HepG2 (cell line): ENCODE data around the gene ARL5C. TPM values are rescaled to one million over a fixed set of nuclear protein-coding genes. Genes with fewer than 3 reads are reported as not detected.

ENCODE experiments used
- CHD2 ChIP-seq: IDR thresholded peaks from 2 replicates; pipeline ENCODE4 v1.6.1; 2011; ENCODE audit warnings: low read depth, low read length, improper control_type of control experiment
- GMEB2 ChIP-seq: IDR thresholded peaks from 2 replicates; pipeline ENCODE4 v1.6.1; 2016; ENCODE audit warnings: missing biosample characterization, missing genetic modification reagents, low read depth
- HNRNPL ChIP-seq: fragments of 200-400 bp; formaldehyde crosslinking; IDR thresholded peaks from 2 replicates; pipeline ENCODE4 v1.6.1; 2017; ENCODE audit warnings: mild to moderate bottlenecking, low read depth, low read length
- KMT2A ChIP-seq: sonication (generic); formaldehyde crosslinking; IDR thresholded peaks from 2 replicates; pipeline ENCODE4 v1.4.0; 2020; ENCODE audit warnings: missing genetic modification reagents
- MEIS2 ChIP-seq: sonication (generic); formaldehyde crosslinking; IDR thresholded peaks from 2 replicates; pipeline ENCODE4 v1.9.0; 2021; ENCODE audit warnings: mild to moderate bottlenecking, missing genetic modification reagents
- MLX ChIP-seq: IDR thresholded peaks from 2 replicates; pipeline ENCODE4 v1.6.1; 2016
- NR0B2 ChIP-seq: sonication (generic); formaldehyde crosslinking; IDR thresholded peaks from 2 replicates; pipeline ENCODE4 v1.4.0; 2020; ENCODE audit warnings: mild to moderate bottlenecking, missing genetic modification reagents
- NR2C2 ChIP-seq: sonication (generic); formaldehyde crosslinking; IDR thresholded peaks from 2 replicates; pipeline ENCODE4 v1.4.0; 2020; ENCODE audit warnings: missing genetic modification reagents, mild to moderate bottlenecking, moderate library complexity, borderline replicate concordance
- TBX2 ChIP-seq: sonication (generic); formaldehyde crosslinking; IDR thresholded peaks from 2 replicates; pipeline ENCODE4 v1.5.0; 2020; ENCODE audit warnings: missing genetic modification reagents, mild to moderate bottlenecking, borderline replicate concordance
- ZBTB44 ChIP-seq: sonication (generic); formaldehyde crosslinking; IDR thresholded peaks from 2 replicates; pipeline ENCODE4 v1.4.0; 2020; ENCODE audit warnings: missing genetic modification reagents
- ZHX2 ChIP-seq, 2 experiments: sonication (generic) in 1 of 2; formaldehyde crosslinking in 1 of 2; IDR thresholded peaks; 2 replicates each; pipeline versions ENCODE4 v1.6.1 to v1.9.0; 2014 to 2022; ENCODE audit warnings: antibody characterized with exemption in 1 of 2, borderline replicate concordance in 1 of 2, inconsistent platforms in 1 of 2, low read depth in 1 of 2, missing genetic modification reagents in 1 of 2
- ZNF597 ChIP-seq: sonication (generic); formaldehyde crosslinking; IDR thresholded peaks from 2 replicates; pipeline ENCODE4 v1.5.0; 2020; ENCODE audit warnings: missing genetic modification reagents
- ZNF784 ChIP-seq: sonication (generic); formaldehyde crosslinking; IDR thresholded peaks from 2 replicates; pipeline ENCODE4 v1.5.1; 2020; ENCODE audit warnings: missing genetic modification reagents, mild to moderate bottlenecking, borderline replicate concordance
- ZNF878 ChIP-seq: sonication (generic); formaldehyde crosslinking; IDR thresholded peaks from 2 replicates; pipeline ENCODE4 v1.8.1; 2023; ENCODE audit warnings: mild to moderate bottlenecking, missing genetic modification reagents, moderate library complexity
- polyA plus RNA-seq, 8 experiments: library from polyadenylated mRNA; depleted of rRNA in 3 of 8; stranded (reverse) in 7 of 8; unstranded in 1 of 8; fragments of >200 nt; fragmentation: Illumina TruSeq in 4 of 8; extraction: Trizol in 4 of 8; gene quantifications; 2 replicates each; pipeline versions ENCODE4 v1.2.1 to v1.2.3, GENCODE V29; 2011 to 2016; ENCODE audit warnings: low read depth in 4 of 8, missing spikeins in 1 of 8, mixed read lengths in 1 of 8; ENCODE audit not compliant: insufficient read depth in 1 of 8
- total RNA-seq, 5 experiments: library from RNA; depleted of rRNA; stranded (reverse); fragments of >200 nt; fragmentation: Illumina TruSeq; extraction: Trizol; gene quantifications; 2 replicates each; pipeline ENCODE4 v1.2.3, GENCODE V29; 2016; ENCODE audit warnings: low read depth in 1 of 5

Gene ARL5C
- total and polyA plus RNA-seq, 2 of the 13 experiments (the other 11 are each of a cell fraction or from before 2014, with no cell fraction given): not detected

- peak; percentile 72; the same call in 1 of the 2 replicates for TF ChIP-seq NR0B2 (CRISPR knock-in tag)
- TF ChIP-seq TBX2 (CRISPR knock-in tag): peak; percentile 81
- TF ChIP-seq KMT2A (CRISPR knock-in tag): peak; percentile 72
- no peak for TF ChIP-seq CHD2
- peak; percentile 68 for TF ChIP-seq ZNF878 (CRISPR knock-in tag)
- TF ChIP-seq ZHX2 (IDR thresholded peaks at IDR 0.05; ENCODE audit: low read depth): no peak
- peak; percentile 92; the same call in 1 of the 2 replicates for TF ChIP-seq ZHX2 (CRISPR knock-in tag; IDR thresholded peaks at IDR 0.05; ENCODE audit: borderline replicate concordance)
- no peak for TF ChIP-seq ZBTB44 (CRISPR knock-in tag)
- TF ChIP-seq GMEB2 (CRISPR knock-in tag): peak; percentile 33; the same call in 1 of the 2 replicates
- peak; percentile 78; the same call in 1 of the 2 replicates for TF ChIP-seq HNRNPL
- 0 out of 2 replicates have a peak, but pooled peaks have one; percentile 32 for TF ChIP-seq ZNF784
- no peak; the same call in 1 of the 2 replicates for TF ChIP-seq MEIS2 (CRISPR knock-in tag)
- TF ChIP-seq ZNF597: no peak
- TF ChIP-seq NR2C2 (CRISPR knock-in tag): peak; percentile 47; the same call in 1 of the 2 replicates
- TF ChIP-seq MLX (CRISPR knock-in tag): no peak
Observed at GRCh38 chr17:39200070-39200879, 34.3 kb upstream of the ARL5C start, which contains the start of gene RPL19 (continued).
